LNCAP (cell line): ENCODE measurements around the gene CCDC82.

Experiments used
- TF ChIP-seq, protein P1 (sequence below): fragments of 450-650 bp; IDR thresholded peaks from 2 replicates; pipeline ENCODE4 v1.5.1; 2017; ENCODE audit warnings: mild to moderate bottlenecking

The CCDC82 gene

GRCh38 chr11:96389720-96390487 lies at the start of gene CCDC82, which contains the start of gene JRKL:
CCDC82 (minus strand) TSS chr11:96389912; CDS start chr11:96384747, 5,165 bp downstream.
JRKL (plus strand) TSS chr11:96390013; CDS start chr11:96390650, 637 bp downstream.
- TF ChIP-seq, protein P1, sequence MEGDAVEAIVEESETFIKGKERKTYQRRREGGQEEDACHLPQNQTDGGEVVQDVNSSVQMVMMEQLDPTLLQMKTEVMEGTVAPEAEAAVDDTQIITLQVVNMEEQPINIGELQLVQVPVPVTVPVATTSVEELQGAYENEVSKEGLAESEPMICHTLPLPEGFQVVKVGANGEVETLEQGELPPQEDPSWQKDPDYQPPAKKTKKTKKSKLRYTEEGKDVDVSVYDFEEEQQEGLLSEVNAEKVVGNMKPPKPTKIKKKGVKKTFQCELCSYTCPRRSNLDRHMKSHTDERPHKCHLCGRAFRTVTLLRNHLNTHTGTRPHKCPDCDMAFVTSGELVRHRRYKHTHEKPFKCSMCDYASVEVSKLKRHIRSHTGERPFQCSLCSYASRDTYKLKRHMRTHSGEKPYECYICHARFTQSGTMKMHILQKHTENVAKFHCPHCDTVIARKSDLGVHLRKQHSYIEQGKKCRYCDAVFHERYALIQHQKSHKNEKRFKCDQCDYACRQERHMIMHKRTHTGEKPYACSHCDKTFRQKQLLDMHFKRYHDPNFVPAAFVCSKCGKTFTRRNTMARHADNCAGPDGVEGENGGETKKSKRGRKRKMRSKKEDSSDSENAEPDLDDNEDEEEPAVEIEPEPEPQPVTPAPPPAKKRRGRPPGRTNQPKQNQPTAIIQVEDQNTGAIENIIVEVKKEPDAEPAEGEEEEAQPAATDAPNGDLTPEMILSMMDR = no peak

GRCh38 chr11:96430668-96431067 lies 41.0 kb upstream of the CCDC82 start:
- TF ChIP-seq, protein P1 = no peak

- TF ChIP-seq, protein P1 = no peak
Measured at GRCh38 chr11:96424693-96425092, 35.0 kb upstream of the CCDC82 start.

DNA sequence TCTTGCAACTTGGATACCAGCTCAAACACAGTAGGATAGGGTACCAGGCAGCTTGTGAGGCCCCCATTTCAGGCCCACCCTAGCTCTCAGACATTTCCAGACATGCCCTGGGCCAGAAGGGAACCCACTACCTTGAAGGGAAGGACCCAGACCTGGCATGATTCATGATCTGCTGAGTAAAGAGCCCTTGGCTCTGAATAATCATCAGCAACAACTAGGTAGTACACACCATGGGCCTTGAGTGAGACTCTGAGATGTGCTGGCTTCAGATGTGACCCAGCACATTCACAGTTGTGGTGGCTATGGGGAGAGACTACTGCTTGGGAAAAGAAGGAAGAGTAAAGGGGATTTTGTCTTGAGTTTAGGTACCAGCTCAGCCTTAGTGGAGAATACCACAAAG lies 23.7 kb upstream of the CCDC82 start:
- TF ChIP-seq, protein P1 = no peak

- TF ChIP-seq, protein P1 = no peak
Measured at GRCh38 chr11:96412761-96413381, 23.2 kb upstream of the CCDC82 start.

DNA sequence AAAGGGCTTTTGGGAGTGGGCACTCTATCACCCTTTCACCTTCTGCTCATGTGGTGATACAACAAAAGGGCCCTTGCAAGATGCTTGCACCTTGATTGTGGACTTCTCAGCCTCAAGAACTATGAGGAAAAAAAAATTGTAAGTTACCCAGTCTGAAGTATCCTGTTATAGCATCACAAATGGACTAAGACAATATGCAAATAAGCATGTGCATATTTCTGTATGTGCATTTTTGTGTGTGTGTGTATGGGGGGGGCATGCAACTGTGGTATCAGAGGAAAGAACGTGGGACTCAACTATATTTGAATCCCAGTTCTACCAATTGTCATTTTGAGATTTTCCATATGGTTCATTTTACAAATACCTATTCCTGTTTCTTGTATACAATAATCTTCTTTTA lies 11.0 kb upstream of the CCDC82 start:
- TF ChIP-seq, protein P1 = no peak

DNA sequence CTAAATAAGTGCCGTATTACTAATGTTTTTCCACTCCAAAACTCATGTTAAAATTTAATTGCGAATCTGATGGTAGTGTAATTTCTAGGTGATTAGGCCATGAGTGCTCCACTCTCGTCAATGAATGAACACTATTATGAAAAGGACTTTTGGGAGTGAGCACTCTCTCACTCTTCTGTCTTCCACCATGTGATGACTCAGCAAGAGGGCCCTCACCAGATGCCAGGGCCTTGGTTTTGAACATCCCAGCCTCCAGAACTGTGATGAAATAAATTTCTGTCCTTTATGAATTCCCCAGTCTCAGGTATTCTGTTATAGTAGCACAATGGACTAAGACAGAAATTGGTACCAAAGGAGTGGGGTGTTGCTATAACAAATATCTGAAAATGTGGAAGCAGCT lies 8.2 kb upstream of the CCDC82 start:
- TF ChIP-seq, protein P1 = no peak
